A673 (cell line): ENCODE measurements around the gene IRF6.

Source experiments
- CTCF ChIP-seq: fragments of 300-800, 200-600 bp; sonication (generic); conservative IDR thresholded peaks from 2 replicates; pipeline ENCODE4 v1.5.1; 2017; ENCODE audit warnings: low read depth, mild to moderate bottlenecking, antibody characterized with exemption, low read length, moderate library complexity, mixed read lengths
- EZH2 ChIP-seq: fragments of 200-600 bp; sonication (generic); IDR thresholded peaks from 2 replicates; pipeline ENCODE4 v1.6.1; 2017; ENCODE audit warnings: borderline replicate concordance, low read depth, mild to moderate bottlenecking, mixed read lengths, antibody characterized with exemption, low read length; ENCODE audit not compliant: poor library complexity, severe bottlenecking

- TF ChIP-seq CTCF (no peak), EZH2 (no peak)
Measured at GRCh38 chr1:209844695-209845407, 38.9 kb upstream of the IRF6 start.
